ENCODE data around the gene GUCD1. TPM values are rescaled to one million over a fixed set of nuclear protein-coding genes. Genes with fewer than 3 reads are reported as not detected.

Gene GUCD1
- total RNA-seq, 4 donors from 2014 or later: 48.2 to 98.8 (median 76.2) TPM

- no peak for DNase-seq
- WGBS, 2 donors: 82 to 93% methylated on average over 2 of the region's 2 CpGs
- TF ChIP-seq POLR2A (IDR thresholded peaks at IDR 0.05) (no peak), CTCF (IDR thresholded peaks at IDR 0.05) (no peak)
- intact Hi-C loops (cut with DNase I): no loop called here
- no peak overlapping the region for H3K27ac ChIP-seq
- peaks cover 0 to 37% (median 10%) of the 10 kb centered on the region in 4 donors for H3K27me3 ChIP-seq
- H3K4me1 ChIP-seq: peaks cover 5 to 29% (median 8%) of the 10 kb centered on the region in 3 donors
- H3K9me3 ChIP-seq: no peaks in the 10 kb centered on the region
- H3K36me3 ChIP-seq: no peaks in the 10 kb centered on the region
- H3K4me3 ChIP-seq: no peak overlapping the region
Observed at GRCh38 chr22:24496661-24497060, 58.3 kb downstream of the GUCD1 start.

- TF ChIP-seq CTCF (IDR thresholded peaks at IDR 0.05) (no peak), POLR2A (IDR thresholded peaks at IDR 0.05) (no peak)
- WGBS, 2 donors: 85 to 100% methylated on average over 1 to 5 of the region's 5 CpGs
- intact Hi-C loops (cut with DNase I): no loop called here
Observed at GRCh38 chr22:24496234-24496633, 58.7 kb downstream of the GUCD1 start.

GRCh38 chr22:24495365-24495675 lies 59.6 kb downstream of the GUCD1 start:
- no peak for DNase-seq
- Histone ChIP-seq H3K27ac (no peak overlapping the region), H3K4me3 (no peak overlapping the region), H3K4me1 (peaks cover 3 to 17% (median 8%) of the 10 kb centered on the region in 3 donors), H3K36me3 (no peaks in the 10 kb centered on the region), H3K27me3 (peaks cover 0 to 37% (median 10%) of the 10 kb centered on the region in 4 donors), H3K9me3 (no peaks in the 10 kb centered on the region)
- intact Hi-C loops (cut with DNase I): no loop called here
- TF ChIP-seq CTCF (IDR thresholded peaks at IDR 0.05) (no peak), POLR2A (IDR thresholded peaks at IDR 0.05) (no peak)
- 87 to 96% methylated on average over 4 to 17 of the region's 17 CpGs for WGBS, 2 donors

More at GRCh38 chr22:24496234-24496633, 58.7 kb downstream of the GUCD1 start:
- H3K4me1 ChIP-seq: peaks cover 5 to 26% (median 8%) of the 10 kb centered on the region in 3 donors
- peaks cover 0 to 37% (median 10%) of the 10 kb centered on the region in 4 donors for H3K27me3 ChIP-seq
- no peak overlapping the region for H3K27ac ChIP-seq
- no peaks in the 10 kb centered on the region for H3K36me3 ChIP-seq
- H3K9me3 ChIP-seq: no peaks in the 10 kb centered on the region
- H3K4me3 ChIP-seq: no peak overlapping the region
- no peak for DNase-seq

- Histone ChIP-seq H3K27me3 (peaks cover 0 to 37% (median 10%) of the 10 kb centered on the region in 4 donors), H3K4me1 (peaks cover 0 to 14% (median 8%) of the 10 kb centered on the region in 3 donors), H3K9me3 (no peaks in the 10 kb centered on the region), H3K4me3 (peak within 1 kb of the TSS in 2 of 4 donors; percentile 28 to 53), H3K27ac (no peak within 1 kb of the TSS), H3K36me3 (no peaks in the 10 kb centered on the region)
- TF ChIP-seq CTCF (IDR thresholded peaks at IDR 0.05) (no peak), POLR2A (IDR thresholded peaks at IDR 0.05) (no peak)
- intact Hi-C loops (cut with DNase I): no loop called here
- WGBS, 2 donors: 29 to 52% methylated on average over 9 to 14 of the region's 76 CpGs
- DNase-seq: no peak
Observed at GRCh38 chr22:24494528-24495364, 60.2 kb downstream of the GUCD1 start, which contains the start of gene UPB1. Gene UPB1, plus strand, starts transcription at chr22:24495332. Its CDS starts 72 bp downstream, at chr22:24495404.

- peak overlapping the region in 2 of 4 donors; percentile 28 to 53 for H3K4me3 ChIP-seq
- WGBS, 2 donors: 80% methylated on average over 3 of the region's 21 CpGs; no CpG with 5 or more reads in 1 of the 2 donors
Observed at GRCh38 chr22:24494167-24494527, 60.8 kb downstream of the GUCD1 start.

More at GRCh38 chr22:24494167-24494527, 60.8 kb downstream of the GUCD1 start:
- Histone ChIP-seq H3K36me3 (no peaks in the 10 kb centered on the region), H3K4me1 (peaks cover 0 to 14% (median 8%) of the 10 kb centered on the region in 3 donors), H3K27ac (no peak overlapping the region), H3K9me3 (no peaks in the 10 kb centered on the region), H3K27me3 (peaks cover 0 to 37% (median 10%) of the 10 kb centered on the region in 4 donors)
- intact Hi-C loops (cut with DNase I): no loop called here
- DNase-seq: no peak
- TF ChIP-seq POLR2A (IDR thresholded peaks at IDR 0.05) (no peak), CTCF (IDR thresholded peaks at IDR 0.05) (no peak)

Measured in esophagus squamous epithelium (tissue), 5 donors.